Embryonic facial prominence (tissue), 1 donor: ENCODE measurements around the gene ZSWIM9.

ENCODE experiments used
- DNase-seq: peaks from one replicate; pipeline ENCODE4 v3.0.0-alpha.2; 2016; ENCODE audit errors: extremely low spot score

The ZSWIM9 gene

GRCh38 chr19:48174445-48175030 is 4.1 kb downstream of the ZSWIM9 start:
- DNase-seq: no peak

DNA sequence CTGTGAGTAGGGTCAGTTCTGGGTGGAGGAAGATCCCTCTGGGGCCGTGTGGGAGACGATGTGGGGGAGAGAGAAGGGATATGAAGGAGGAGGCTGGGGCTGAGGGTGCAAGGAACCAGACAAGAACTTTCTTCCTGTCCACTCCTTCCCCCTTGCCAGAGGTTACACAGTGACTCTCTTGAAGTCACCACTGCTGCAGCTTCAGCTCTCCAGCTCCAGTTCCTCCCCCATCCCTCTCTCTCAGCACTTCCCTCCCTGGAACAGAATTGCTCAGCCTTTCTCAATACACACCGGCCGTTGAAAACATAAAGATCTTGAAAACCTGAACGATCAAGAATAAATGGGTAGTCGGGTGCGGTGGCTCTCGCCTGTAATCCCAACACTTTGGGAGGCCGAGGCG is 5.1 kb downstream of the ZSWIM9 start:
- DNase-seq: no peak

DNA sequence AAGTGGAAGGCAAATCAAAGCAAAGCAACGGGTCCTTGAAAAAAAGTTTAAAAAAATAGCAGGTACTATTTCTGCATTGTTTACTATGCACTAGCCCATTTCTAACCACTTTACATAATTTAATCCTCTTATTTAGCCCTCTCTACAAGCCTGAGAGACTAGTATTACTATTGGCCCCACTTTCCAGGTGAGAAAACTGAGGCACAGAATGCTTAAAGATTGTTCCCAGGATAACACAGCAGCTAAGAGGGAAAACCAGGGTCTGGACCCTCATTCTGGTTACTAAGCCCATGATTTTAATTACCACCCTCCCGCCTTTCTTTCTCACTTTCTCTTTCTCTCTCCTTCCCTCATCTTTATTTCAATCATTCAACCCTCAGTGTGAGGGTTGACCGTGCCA is 5.7 kb downstream of the ZSWIM9 start:
- DNase-seq: no peak

DNA sequence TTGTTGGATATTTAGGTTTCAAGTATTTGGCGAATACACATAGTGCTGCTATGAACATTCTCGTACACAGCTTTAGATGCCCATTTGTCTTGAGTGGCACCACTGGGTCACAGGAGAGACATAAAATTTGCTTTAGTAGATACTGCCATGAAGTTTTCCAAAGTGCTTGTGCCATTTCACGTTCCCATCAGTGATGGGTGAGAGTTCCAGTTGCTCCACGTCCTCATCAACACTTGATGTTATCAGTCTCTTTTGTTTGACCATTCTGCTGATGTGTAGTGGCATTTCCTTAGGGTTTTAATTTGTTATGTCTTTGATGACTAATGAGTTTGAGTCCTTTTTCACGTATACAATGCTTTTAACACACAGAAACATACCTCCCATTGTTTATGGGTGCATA is 11.0 kb downstream of the ZSWIM9 start:
- no peak for DNase-seq

GRCh38 chr19:48182434-48182833 is 12.0 kb downstream of the ZSWIM9 start:
- no peak for DNase-seq

DNA sequence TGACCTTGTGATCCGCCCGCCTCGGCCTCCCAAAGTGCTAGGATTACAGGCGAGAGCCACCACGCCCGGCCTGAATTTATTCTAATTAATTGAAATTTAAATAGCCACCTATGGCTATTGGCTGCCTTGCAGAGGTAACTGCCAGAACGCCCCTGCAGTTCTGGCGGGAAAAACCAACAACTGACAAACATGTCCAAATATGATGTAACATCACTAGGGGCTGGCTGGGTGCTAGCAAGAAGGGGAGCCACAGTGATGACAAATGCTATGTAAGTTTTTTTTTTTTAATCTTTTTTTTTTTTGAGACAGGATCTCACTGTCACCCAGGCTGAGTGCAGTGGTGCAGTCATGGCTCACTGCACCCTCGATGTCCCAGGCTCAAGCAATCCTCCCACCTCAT is 12.9 kb downstream of the ZSWIM9 start:
- no peak for DNase-seq

DNA sequence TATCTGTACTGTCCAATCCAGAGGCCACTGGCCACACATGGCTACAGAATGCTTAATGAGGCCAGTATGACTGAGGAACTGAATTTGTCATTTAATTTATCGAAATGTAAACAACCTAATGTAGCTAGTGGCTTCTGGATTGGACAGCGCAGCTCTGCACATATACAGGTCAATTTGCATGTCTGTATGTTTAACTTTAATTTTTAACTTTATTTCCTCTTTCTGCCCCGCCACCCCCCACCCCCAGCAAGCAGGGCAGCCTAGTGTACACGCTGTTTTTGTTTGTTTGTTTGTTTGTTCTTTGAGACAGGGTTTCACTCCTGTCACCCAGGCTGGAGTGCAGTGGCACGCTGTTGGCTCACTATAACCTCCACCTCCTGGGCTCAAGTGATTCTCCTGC is 15.5 kb downstream of the ZSWIM9 start:
- no peak for DNase-seq

- DNase-seq: no peak
Observed at GRCh38 chr19:48186541-48186991, 16.1 kb downstream of the ZSWIM9 start.

- no peak for DNase-seq
Observed at GRCh38 chr19:48190288-48190884, 19.9 kb downstream of the ZSWIM9 start.

GRCh38 chr19:48190885-48191284 is 20.4 kb downstream of the ZSWIM9 start:
- DNase-seq: no peak

DNA sequence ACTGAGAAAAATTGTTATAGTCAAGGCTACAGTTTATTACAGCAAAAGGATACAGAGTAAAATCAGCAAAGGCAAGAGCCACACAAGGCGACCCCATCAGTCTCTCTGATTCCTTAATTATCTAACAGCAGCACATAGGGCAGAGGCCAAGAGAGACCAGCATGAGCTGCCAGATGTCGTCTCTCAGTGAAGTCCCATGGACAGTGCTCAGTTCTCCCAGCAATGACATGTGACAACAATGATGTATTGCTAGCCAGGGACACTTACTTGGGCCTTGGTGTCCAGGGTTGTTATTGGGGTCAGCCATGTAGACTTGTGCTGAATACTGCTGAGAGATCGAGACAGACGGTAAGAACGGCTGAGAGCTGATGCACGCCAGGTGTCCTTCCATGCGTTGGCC is 22.3 kb downstream of the ZSWIM9 start:
- DNase-seq: no peak

DNA sequence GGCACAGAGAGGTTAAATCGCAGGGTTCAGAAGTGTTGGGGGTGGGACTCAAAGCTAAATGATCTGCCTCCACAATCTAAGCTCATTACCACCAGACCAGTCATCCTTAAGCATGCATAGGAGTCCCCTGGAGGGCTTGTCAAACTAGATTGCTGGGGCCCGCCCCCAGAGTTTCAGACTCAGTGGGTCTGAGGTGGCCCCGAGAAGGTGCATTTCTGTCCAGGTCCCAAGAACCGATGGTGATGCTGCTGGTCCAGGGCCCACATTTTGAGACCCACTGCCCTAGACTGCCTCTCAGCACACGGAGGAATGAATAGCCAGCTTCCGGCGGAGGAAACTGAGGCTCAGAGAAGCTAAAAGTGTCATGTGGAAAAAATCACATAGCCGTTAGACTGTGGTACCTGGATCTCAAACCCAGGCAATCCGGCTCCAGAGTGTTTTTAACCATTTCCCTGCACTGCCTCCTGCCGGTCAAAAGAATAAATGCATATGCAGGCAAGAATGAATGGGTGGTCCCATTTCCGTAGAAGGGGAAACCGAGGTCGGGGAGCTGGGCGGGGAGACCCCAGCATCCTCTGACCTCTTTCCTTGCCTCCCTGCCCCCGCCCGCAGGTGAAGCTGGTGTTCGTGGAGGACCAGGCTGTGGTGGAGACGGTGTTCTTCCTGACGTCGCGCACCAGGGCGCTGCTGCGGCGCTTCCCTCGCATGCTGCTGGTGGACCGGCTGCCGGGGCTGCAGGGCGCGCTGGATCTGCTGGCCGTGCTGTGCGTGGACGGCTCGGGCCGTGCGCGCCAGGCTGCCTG is 23.8 kb downstream of the ZSWIM9 start:
- no peak for DNase-seq

DNA sequence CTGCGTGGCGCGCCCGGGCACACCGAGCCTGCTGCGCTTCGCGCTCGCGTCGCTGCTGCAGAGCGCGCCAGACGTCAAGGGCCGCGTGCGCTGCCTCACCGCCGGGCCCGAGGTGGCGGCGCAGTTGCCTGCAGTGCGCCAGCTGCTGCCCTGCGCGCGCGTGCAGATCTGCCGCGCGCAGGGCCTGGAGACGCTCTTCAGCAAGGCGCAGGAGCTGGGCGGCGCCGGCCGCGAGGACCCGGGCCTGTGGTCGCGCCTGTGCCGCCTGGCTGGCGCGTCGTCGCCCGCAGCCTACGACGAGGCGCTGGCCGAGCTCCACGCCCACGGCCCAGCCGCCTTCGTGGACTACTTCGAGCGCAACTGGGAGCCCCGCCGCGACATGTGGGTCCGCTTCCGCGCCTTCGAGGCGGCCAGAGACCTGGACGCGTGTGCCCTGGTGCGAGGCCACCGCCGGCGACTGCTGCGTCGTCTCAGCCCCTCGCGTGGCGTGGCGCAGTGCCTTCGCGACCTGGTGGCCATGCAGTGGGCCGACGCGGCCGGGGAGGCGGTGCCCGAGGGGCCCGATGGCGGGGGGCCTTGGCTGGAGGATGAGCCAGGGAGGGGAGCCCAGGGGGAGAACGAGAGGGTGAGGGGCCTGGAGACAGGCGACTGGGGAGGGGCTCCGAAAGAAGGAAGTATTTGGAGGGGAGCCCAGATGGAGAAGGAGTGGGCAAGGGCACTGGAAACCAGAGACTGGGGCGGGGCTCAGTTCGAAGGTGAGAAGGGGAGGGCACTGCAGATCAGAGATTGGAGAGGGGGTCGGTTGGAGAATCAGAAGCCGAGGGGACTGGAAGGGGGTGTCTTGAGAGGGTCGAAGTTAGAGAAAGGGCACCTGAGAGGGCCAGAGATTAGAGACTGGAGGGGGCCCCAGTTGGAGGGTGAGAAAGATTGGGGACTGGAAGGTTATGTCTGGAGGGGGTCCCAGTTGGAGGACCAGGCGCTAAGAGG is 24.7 kb downstream of the ZSWIM9 start:
- no peak for DNase-seq

DNA sequence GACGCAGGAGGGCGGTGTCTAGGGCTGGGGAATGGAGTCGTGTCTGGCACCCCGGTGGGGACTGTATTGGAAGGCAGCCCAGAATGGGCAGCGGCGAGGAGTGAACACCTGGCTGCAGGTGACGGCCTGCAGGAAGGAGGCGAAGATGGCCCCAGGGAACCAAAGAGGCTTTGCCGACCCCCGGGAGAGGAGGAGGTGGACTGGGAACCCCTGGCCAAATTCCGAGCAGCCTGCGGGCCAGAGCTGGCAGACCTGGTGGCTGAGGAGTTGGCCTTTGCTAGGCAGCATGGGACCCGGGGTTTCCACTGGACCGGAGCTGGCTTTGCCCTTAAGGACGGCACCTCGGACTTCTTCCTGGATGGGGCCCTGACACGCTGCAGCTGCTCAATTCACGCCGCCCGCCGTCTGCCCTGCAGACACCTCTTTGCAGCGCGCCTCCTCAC is 25.9 kb downstream of the ZSWIM9 start:
- DNase-seq: no peak

- DNase-seq: no peak
Observed at GRCh38 chr19:48196933-48197665, 26.6 kb downstream of the ZSWIM9 start.

GRCh38 chr19:48203222-48203793 is 32.8 kb downstream of the ZSWIM9 start:
- DNase-seq: no peak

DNA sequence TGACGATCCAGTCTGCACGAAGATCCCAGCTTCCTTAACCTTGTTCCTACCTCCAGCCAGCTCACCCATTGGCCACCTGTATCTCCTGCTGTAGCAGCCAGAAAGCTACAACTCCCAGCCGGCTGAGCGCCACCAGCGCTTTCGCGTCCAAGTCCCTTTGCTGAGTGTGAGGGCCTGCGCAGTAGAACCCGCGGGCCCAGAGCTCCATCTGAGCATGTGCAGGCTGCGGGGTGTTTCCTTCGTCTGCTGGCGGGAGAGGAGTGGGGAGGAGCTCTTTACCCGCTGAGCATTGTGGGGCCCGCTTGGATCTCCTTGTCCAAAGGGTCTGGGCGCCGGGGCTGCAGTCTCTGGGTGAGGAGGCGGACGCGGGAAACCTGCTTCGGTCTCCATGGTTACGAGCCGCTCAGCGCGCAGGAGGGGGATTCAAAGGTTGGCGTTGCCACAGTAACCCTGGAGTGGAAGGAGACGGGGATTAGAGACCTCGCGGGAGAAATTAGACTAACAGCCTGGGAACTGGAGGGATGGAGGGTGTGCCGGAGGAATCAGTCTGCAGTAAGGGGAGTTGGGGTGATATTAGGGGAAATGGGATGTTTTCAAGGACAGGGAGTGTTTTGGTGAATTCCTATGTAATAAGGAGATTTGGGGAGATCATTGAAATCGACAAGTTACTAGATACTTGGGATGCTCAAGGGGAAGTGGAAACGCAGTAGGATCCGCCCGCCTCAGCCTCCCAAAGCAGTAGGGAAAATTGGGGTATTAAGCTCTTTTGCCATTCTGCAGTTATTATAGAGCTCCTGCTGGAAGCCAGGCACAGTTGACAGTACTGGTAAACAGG is 33.5 kb downstream of the ZSWIM9 start:
- peak; percentile 92 for DNase-seq

DNA sequence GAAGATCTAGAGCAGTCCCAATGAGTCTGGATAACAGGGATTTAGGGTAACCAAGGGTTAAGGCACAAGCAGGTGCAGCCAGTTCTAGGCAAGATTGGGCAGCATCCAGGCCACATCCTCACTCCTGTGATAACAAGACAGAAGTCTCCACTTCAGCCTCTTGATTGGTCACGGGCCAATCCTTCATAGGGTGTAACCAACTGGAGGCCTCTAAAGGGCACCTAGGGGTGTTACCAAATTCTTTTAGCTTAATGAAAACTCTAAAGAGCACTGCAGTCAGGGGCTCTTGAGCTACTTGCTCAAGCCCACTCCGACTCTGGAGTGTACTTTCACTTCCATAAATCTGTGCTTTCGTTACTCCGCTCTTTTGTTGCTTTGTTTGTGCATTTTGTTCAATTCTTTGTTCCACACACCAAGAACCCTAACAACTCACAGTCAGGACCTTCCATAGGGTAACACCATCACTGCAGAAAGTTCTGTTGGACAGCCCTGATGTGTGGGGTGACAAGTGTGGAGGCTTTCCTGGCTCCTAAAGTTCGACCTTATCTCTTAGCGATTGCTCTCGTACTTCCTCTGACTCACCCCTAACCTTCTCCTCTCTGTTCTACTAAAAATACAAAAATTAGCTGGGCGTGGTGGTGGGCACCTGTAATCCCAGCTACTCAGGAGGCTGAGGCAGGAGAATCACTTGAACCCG is 36.1 kb downstream of the ZSWIM9 start:
- DNase-seq: no peak

GRCh38 chr19:48210005-48210404 is 39.5 kb downstream of the ZSWIM9 start:
- DNase-seq: no peak
